ENCODE measurements around the gene GRIK1.

DNA sequence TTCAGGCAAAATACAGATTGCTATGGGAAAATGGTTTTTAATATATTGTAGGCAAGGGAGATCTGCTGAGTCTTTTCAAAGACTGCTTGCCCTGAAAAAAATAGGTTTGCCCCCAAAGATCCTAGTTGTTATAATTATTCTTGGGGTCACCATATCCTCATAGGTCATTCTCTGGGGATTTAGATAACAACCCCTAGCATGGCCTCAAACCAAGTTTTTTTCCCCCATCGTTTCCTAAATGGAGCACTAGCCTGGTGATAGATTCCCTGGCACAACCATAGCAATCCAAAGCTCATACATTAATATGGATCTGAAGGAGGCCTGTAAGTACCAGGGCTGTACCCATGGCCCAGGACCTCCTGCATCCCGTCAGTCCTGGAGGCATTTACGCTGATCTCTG, 325.9 kb downstream of the GRIK1 start:
- TF ChIP-seq, protein P1, sequence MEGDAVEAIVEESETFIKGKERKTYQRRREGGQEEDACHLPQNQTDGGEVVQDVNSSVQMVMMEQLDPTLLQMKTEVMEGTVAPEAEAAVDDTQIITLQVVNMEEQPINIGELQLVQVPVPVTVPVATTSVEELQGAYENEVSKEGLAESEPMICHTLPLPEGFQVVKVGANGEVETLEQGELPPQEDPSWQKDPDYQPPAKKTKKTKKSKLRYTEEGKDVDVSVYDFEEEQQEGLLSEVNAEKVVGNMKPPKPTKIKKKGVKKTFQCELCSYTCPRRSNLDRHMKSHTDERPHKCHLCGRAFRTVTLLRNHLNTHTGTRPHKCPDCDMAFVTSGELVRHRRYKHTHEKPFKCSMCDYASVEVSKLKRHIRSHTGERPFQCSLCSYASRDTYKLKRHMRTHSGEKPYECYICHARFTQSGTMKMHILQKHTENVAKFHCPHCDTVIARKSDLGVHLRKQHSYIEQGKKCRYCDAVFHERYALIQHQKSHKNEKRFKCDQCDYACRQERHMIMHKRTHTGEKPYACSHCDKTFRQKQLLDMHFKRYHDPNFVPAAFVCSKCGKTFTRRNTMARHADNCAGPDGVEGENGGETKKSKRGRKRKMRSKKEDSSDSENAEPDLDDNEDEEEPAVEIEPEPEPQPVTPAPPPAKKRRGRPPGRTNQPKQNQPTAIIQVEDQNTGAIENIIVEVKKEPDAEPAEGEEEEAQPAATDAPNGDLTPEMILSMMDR (conservative IDR thresholded peaks at IDR 0.05) = no peak
- TF ChIP-seq ZFX (IDR thresholded peaks at IDR 0.05) = no peak

Measured in C4-2B (cell line).